H4 (cell line): ENCODE data around the gene NEK4. TPM values are rescaled to one million over a fixed set of nuclear protein-coding genes. Genes with fewer than 3 reads are reported as not detected.
A peak's percentile ranks its signal among the peaks of the same experiment; 100 is the strongest.

Source experiments
- DNase-seq: peaks from one replicate; pipeline ENCODE4 v3.0.0-alpha.2; 2015; ENCODE audit warnings: low spot score
- total RNA-seq: library from RNA; depleted of rRNA; stranded (reverse); fragments of >200 nt; shearing (Covaris generic); gene quantifications from 2 replicates; pipeline ENCODE4 v1.2.3, GENCODE V29; 2014

The NEK4 gene
- total RNA-seq, 1 experiment from 2014 or later = 9.0 TPM

DNA sequence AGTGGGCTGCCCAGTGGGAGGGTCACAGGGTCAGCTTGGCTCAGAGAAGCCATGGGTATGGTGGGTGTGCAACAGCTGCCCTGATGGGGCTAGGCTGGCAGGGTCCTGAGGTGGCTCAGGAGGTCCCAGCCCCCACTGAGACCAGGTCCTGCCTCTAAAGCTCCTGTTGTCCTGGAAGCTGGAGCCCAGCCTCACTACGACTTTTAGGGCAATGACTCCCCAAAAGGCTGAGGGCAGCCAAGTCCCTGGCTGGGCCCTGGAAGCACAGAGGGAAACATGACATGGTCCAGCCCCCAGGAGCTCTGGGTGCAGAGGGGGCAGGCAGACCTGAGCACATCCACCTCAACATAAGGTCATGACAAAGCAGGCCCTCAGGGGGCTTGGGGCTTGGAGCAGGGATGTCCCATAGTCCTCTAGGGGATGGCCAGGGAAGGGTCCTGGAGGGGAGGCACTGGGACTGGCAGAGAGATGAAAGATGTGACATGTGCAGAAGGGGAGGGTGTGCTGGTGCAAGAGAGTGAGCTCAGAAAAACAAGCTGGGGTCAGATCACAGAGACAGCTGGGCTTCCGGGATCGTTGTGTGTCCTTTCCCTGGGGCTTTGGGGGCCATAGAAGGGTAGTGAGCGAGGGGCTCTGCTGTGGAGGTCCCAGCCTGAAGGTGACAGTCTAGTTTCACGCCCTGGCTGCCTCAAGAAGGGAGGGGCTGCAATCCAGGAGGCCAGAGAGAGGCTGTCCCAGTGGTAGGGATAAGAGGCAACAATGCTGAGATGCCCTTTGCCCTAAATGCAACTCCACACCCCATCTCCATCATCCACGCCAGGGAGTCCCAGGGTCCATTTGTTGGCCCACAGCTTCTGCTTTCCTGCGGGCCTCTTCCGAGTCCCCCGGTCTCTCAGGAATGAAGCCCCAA, 23.2 kb upstream of the NEK4 start:
- DNase-seq = no peak

GRCh38 chr3:52792961-52793695, 22.4 kb upstream of the NEK4 start:
- no peak for DNase-seq

DNA sequence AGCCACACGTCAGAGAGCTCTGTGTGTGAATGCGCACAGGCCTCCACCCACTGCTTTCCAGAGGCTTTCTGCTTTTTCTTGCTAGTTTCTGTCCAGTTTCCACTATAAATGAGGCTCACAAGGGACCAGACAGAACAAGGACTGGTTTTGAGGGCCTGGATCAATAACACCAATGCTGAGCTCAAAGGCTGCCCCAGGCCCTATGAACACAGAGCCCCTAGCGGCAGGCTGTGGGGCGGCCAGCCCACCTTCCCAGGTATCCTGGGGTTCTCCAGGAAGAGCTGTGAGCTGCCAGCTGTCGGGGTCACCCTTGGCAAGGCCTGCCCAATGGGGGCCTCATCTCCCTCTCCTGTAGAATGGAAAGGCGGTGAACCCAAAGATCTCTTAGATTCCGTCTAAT, 21.7 kb upstream of the NEK4 start:
- no peak for DNase-seq

DNA sequence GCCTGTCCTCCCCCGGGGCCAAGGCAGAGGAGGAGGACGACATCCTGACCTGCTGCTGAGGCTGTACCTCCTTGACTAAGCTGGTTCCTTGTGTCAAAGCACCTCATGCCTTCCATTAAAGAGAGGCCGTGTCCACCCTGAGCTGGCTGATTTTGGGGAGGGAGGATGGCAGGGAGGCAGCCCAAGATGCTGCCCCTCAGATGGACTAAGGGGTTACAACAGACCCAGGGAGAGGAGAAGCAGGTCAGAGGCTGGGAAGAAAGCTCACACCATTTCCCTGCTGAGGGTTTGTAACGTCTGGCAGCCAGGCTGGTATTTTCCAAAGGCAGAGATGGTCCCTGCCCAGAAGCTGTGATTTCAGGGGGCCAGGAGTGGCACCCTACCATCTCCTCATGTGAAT, 21.2 kb upstream of the NEK4 start:
- no peak for DNase-seq

DNA sequence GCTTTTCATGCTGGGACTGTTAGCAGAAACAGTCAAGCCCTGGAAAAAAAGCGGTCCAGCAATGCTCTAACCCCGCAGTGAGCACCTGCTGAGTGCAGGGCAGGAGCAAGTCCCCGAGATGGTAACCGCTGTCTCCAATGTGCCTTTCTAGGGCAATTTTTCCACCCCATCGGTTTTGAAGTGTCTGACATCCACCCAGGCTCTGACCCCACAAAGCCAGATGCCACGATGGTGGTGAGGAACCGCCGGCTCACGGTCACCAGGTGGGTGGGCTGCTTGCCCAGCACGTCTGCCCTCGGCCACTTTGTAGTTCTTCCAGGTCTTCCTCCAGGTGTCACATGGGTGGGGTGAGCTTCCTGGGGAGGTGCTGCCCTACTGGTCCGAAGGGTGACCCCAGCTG, 20.6 kb upstream of the NEK4 start:
- no peak for DNase-seq

DNA sequence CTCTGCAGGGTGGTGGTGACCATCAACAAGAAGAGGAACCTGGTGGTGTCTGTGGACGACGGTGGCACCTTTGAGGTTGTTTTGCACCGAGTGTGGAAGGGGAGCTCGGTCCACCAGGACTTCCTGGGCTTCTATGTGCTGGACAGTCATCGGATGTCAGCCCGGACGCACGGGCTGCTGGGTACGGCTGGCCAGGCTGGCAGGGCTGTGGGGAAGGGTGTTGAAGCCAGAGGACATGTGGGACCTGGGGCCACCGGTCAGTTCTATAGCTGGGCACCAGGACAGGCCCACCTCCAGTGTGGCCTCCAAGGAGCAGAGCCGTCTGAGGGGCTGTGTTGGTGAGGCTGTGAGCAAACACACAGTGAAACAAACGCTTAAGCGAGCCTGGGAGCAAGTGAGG, 20.0 kb upstream of the NEK4 start:
- no peak for DNase-seq

DNA sequence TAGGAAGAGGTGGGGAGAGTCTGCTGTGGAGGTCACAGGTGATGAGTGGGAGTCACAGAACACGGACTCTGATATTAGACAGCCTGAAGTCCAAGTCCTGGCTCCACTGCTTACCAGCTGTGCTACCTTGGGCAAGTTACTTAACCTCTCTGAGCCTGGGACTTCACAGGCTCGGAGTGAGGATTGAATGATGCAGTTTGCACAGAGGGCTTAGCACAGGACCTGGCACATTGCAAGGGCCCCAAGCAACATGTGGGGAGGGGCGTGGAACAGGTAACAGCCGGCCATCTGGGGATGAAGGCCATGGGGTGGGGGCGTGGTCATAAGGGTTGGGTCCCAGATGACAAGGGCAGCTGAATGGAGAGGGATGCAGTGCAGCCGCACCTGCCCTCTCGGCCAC, 19.6 kb upstream of the NEK4 start:
- no peak for DNase-seq

DNA sequence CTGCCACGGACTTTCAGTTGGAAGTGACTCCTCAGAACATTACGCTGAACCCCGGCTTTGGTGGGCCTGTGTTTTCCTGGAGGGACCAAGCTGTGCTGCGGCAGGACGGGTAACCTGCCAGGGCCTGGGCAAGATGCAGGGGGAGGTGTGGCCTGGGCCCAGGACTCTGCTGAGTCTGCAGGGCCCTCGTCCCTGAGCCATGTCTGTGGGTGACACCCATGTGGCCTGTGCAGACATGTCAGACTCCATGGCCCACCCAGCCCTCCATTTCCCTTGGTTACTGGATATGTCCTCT, 19.0 kb upstream of the NEK4 start:
- DNase-seq = no peak

DNA sequence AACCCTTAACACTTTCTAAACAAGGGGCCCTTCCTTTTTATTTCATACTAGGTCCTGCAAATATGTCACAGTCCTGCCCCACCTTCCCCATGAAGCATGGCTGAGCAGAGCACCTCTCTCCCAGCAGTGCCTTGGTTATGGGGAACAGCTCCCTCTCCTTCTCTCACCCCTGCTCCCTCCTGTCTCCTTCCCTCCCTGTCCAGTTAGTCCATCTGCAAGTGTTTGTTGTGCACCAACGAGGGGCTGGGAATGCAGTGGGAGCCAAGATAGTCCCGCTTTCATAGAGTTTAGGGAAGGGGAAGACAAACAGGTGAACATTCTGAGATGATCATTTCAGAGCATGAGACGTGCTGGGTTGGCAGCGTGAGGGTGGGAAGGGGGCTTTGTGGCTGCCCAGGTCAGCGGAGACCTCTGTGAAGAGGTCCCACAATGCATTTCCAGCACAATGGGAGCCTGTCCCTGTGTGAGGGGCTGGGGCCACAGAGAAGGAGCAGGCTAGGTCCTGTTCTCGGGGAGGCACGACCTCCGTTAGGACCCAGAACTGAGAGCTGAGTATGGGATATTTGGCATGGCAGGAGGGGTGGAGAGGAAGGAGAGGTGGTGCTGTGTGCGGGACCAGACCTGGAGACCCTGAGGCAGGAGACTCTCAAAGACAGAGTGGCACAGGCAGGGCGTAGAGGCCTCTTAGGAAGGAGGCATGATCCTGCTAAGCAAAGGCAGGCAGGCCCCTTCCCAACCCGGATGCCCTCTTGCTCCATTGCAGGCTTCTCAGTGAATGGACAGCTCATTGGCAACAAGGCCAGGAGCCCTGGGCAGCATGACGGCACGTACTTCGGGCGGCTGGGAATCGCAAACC, 18.4 kb upstream of the NEK4 start:
- no peak for DNase-seq

DNA sequence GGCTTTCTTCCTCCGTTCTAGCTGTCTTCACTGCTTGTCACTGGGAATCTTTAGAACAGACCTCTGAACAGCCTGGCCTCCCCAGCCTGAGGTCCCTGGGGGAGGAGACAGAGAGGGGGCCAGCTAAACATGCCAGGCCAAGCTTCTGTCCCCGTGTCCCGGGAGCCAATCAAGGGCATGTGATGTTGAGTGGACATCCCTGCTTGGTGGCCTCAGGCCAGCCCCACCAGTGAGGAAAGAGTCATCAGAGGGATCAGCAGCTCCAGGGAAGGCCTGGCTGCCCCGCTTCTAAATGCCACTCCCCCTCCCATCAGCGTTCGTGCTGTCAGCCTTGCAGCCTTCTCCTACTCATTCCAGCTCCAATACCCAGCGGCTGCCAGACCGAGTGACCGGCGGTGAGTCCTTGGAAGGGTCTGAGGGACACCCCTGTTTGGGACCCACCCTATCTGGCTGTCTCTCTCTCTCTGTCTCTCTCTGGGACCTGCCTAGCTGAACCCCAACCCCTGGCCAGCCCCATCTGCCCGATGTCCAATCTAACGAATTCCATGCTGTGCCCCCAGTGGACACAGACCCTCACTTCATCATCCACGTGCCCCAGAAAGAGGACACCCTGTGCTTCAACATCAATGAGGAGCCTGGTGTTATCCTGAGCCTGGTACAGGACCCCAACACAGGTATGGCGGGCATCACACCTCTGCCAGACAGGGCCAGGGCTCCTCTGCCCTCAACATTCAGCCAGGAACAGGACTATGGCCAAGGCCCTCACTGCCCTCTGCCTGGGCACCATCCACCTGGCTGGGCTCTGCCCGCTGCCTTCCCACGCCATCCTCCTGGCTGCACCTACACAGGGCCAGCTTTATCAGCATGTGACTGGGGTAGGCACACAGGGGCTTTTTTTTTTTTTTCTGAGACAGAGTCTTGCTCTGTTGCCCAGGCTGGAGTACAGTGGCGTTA, 17.2 kb upstream of the NEK4 start:
- no peak for DNase-seq

DNA sequence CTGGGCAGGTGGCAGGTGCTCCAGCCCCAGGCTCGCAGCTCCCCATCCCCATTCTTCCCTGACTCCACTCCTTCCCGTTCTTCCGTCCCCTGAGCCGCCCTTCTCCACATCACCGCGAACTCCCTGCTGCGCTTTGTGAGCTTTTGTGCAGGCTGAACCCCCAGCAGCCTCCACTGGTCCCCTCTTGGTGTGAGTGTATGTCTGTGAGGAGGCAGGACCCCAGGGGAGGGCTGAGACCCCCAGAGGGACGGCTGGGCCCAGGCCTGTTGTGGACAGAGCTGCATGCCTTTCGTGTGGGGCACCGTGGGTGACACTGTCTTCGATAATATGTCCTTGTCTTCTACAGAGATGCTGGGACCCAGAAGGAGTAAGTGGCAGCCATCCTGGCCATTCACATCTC, 16.5 kb upstream of the NEK4 start:
- DNase-seq = no peak

GRCh38 chr3:52786330-52787215, 15.8 kb upstream of the NEK4 start:
- DNase-seq = no peak

GRCh38 chr3:52784931-52785590, 14.3 kb upstream of the NEK4 start:
- DNase-seq = no peak

DNA sequence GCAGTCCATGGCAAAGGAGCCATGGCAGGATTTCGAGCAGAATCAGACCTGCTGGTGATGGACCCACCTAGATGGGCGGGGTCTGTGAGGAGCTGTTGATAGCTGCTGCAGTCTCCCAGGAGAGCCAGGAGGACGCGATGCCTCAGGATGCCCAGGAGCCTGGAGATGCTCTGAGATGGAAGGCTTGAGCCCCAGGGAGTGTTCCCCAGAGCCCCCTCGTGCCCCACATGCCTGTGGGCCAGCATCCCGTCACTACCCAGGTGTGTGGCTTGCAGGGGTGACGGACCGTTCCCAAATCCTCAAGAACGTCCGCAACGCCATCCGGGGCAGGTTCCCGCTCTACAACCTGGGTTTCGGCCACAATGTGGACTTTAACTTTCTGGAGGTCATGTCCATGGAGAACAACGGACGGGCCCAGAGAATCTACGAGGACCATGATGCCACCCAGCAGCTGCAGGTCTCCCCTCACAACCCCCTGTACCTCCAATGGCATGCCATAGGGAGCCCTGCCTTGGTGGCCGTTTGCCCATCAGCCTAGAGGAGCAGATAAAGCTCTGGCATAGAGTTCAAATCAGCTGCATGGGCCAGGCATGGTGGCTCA, 13.4 kb upstream of the NEK4 start:
- DNase-seq = no peak

DNA sequence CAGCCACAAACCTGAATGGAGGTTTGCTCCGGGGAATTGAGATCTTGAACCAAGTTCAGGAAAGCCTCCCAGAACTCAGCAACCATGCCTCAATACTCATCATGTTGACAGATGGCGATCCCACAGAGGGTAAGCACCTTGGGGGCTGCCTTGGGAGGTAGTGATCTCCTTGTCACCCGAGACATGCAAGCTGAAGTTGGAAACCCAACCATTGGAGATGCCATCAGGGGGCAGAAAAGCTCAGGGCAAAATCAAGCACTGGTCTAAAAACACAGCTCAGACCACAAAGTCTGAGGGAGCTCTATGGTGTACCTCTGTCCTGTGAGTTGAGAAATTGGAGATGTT, 12.4 kb upstream of the NEK4 start:
- no peak for DNase-seq

GRCh38 chr3:52782412-52783210, 11.9 kb upstream of the NEK4 start:
- no peak for DNase-seq

GRCh38 chr3:52781741-52782140, 11.0 kb upstream of the NEK4 start:
- DNase-seq = peak; percentile 18

GRCh38 chr3:52779837-52780585, 9.3 kb upstream of the NEK4 start:
- DNase-seq = no peak
